Spleen (tissue), 11 donors: Measurements from ENCODE around the gene PHEX. TPM values are rescaled to one million over a fixed set of nuclear protein-coding genes. Genes with fewer than 3 reads are reported as not detected.
A peak's percentile ranks its signal among the peaks of the same experiment; 100 is the strongest.

Experiments
- DNase-seq: peaks from one replicate; pipeline ENCODE4 v3.0.0-alpha.2; 2020
- H3K27ac ChIP-seq, 8 donors: fragments of 200-600 bp; sonication (generic) in 7 of 8; 1 replicate in 4 of 8; 2 replicates in 4 of 8; pipeline versions ENCODE4 v1.5.0 to v1.8.0; 2016 to 2021; ENCODE audit warnings: inconsistent platforms in 4 of 8, mild to moderate bottlenecking in 4 of 8, moderate library complexity in 1 of 8
- H3K27me3 ChIP-seq, 7 donors: fragments of 200-600 bp; sonication (generic) in 6 of 7; replicated peaks in 1 of 7; 1 replicate in 4 of 7; 2 replicates in 3 of 7; pipeline versions ENCODE4 v1.5.0 to v1.8.0; 2016 to 2021; ENCODE audit warnings: inconsistent platforms in 3 of 7, mild to moderate bottlenecking in 1 of 7
- H3K36me3 ChIP-seq, 6 donors: fragments of 200-600 bp; sonication (generic) in 5 of 6; 1 replicate in 4 of 6; 2 replicates in 2 of 6; pipeline versions ENCODE4 v1.5.0 to v1.8.0; 2016 to 2021; ENCODE audit warnings: inconsistent platforms in 2 of 6
- H3K4me1 ChIP-seq, 6 donors: fragments of 200-600 bp; sonication (generic) in 5 of 6; 1 replicate in 3 of 6; 2 replicates in 3 of 6; pipeline versions ENCODE4 v1.5.0 to v1.8.0; 2016 to 2021; ENCODE audit warnings: inconsistent platforms in 3 of 6
- H3K4me3 ChIP-seq, 8 donors: fragments of 200-600 bp; sonication (generic) in 7 of 8; 1 replicate in 4 of 8; 2 replicates in 4 of 8; pipeline versions ENCODE4 v1.5.0 to v1.8.0; 2016 to 2021; ENCODE audit warnings: inconsistent platforms in 4 of 8, mild to moderate bottlenecking in 4 of 8, moderate library complexity in 2 of 8
- H3K9me3 ChIP-seq, 8 donors: fragments of 200-600 bp; sonication (generic) in 7 of 8; 1 replicate in 4 of 8; 2 replicates in 4 of 8; pipeline versions ENCODE4 v1.5.0 to v1.8.0; 2016 to 2021; ENCODE audit warnings: inconsistent platforms in 4 of 8
- POLR2A ChIP-seq, 3 donors: fragments of 450-650 bp; IDR thresholded peaks; one replicate each; pipeline ENCODE4 v1.5.1; 2017; ENCODE audit warnings: antibody characterized with exemption in 3 of 3, mild to moderate bottlenecking in 1 of 3
- POLR2AphosphoS5 ChIP-seq, 3 donors: sonication (generic); formaldehyde crosslinking; IDR thresholded peaks; one replicate each; pipeline ENCODE4 v1.5.1; 2017; ENCODE audit warnings: antibody characterized with exemption in 3 of 3
- WGBS, 5 donors: extraction: QIAGEN DNeasy Blood & Tissue Kit in 3 of 5; methylation state at CpG; one replicate each; pipeline versions ENCODE4 v1.1.5 to v1.1.7; 2013 to 2018; 5-methylcytosine and 5-hydroxymethylcytosine counted together
- intact Hi-C: fragments of 100-400 bp; cut with DNase I; formaldehyde crosslinking; loops from one replicate; pipeline ENCODE4 v1.15.0; 2023; ENCODE audit warnings: low total_unique reads
- polyA plus RNA-seq, 3 donors: library from polyadenylated mRNA; stranded (reverse); fragments of 200-250 nt; gene quantifications; one replicate each; pipeline ENCODE4 v1.2.1, GENCODE V29; 2013
- total RNA-seq, 7 donors: library from RNA; depleted of rRNA in 3 of 7; stranded (reverse); fragments of >200 nt in 3 of 7; fragmentation: NEBNext Ultra II Directional in 4 of 7; extraction: Animal tissue kit (Norgen Biotek cat#: 25700) in 4 of 7; gene quantifications; one replicate each; pipeline versions ENCODE4 v1.1.0 to v1.2.1, GENCODE V29; 2016 to 2021
- TF ChIP-seq, protein P1 (sequence below), 11 experiments: fragments of 200-600 bp in 7 of 11; fragments of 450-650 bp in 4 of 11; sonication (generic) in 4 of 11; IDR thresholded peaks in 8 of 11; conservative IDR thresholded peaks in 3 of 11; 1 replicate in 7 of 11; 2 replicates in 4 of 11; pipeline versions ENCODE4 v1.4.0 to v1.8.0; 2016 to 2021; ENCODE audit warnings: antibody characterized with exemption in 11 of 11, inconsistent platforms in 4 of 11, mild to moderate bottlenecking in 1 of 11
- donor health status: healthy with polysubstance abuse.
- donor health status: DM: no; HTN: no; CAD: no; lungs with moderate emphysema.
- donor health status: DM: no; HTN: no; CAD: no.
- donor health status: Bipolar disorder and iron deficiency.
- donor health status: healthy.
- donor health status: DM: no; HTN: no; CAD: no.
- donor health status: DM: yes; HTN: yes; CAD: no.

PHEX gene
- total and polyA plus RNA-seq, 10 donors = 0.13 to 1.5 (median 0.54) TPM

DNA sequence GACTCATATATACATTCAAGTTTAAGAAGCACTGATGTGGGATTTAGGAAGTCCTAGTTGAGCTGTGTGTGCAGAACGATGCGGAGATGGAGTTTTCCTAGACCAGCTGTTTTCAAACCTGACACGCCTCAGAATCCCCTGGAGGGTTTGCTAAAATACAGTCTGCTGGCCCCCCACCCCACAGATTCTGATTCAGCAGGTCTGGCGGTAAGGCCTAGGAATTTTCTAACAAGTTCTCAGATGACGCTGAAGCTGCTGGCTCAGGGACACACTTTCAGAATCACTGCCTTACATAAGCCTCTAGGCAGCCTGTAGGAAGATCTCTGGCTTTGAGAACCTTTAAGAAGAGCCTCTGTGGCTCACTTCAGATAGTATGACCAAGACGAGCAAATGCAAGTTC is 73.1 kb downstream of the PHEX start:
- Histone ChIP-seq H3K4me3 (no peak overlapping the region), H3K27ac (no peak overlapping the region), H3K9me3 (no peaks in the 10 kb centered on the region), H3K27me3 (peaks cover 0 to 5% (median 0%) of the 10 kb centered on the region in 7 donors), H3K4me1 (no peaks in the 10 kb centered on the region), H3K36me3 (no peaks in the 10 kb centered on the region)
- intact Hi-C loops = no loop called here
- 63 to 90% (median 89%) methylated on average over 4 to 6 of the region's 6 CpGs for WGBS, 5 donors
- TF ChIP-seq POLR2A (IDR thresholded peaks at IDR 0.05) (no peak), POLR2AphosphoS5 (IDR thresholded peaks at IDR 0.05) (no peak)
- TF ChIP-seq, protein P1, sequence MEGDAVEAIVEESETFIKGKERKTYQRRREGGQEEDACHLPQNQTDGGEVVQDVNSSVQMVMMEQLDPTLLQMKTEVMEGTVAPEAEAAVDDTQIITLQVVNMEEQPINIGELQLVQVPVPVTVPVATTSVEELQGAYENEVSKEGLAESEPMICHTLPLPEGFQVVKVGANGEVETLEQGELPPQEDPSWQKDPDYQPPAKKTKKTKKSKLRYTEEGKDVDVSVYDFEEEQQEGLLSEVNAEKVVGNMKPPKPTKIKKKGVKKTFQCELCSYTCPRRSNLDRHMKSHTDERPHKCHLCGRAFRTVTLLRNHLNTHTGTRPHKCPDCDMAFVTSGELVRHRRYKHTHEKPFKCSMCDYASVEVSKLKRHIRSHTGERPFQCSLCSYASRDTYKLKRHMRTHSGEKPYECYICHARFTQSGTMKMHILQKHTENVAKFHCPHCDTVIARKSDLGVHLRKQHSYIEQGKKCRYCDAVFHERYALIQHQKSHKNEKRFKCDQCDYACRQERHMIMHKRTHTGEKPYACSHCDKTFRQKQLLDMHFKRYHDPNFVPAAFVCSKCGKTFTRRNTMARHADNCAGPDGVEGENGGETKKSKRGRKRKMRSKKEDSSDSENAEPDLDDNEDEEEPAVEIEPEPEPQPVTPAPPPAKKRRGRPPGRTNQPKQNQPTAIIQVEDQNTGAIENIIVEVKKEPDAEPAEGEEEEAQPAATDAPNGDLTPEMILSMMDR (IDR thresholded peaks at IDR 0.05 in 8 of 11, conservative IDR thresholded peaks at IDR 0.05 in 3 of 11) = no peak
- no peak for DNase-seq

DNA sequence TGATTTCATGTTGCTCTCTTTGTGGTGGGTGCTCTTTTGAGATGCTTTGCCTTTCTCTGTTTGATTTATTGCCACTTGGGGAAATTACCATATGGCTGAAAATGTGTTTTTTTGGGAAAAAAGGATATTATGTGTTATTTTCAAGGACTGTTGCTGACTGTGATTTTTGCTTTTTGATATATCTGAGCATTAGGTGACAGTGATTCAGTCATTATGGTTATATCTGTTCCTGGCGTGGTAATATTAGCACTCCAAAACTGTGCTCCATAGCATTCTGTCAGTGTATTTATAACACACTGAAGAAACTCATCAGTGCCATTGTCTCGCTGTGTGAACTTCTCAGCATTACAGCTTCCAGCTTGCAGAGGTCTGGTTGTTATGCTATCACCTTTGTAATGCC is 73.8 kb downstream of the PHEX start:
- Histone ChIP-seq H3K36me3 (no peaks in the 10 kb centered on the region), H3K27ac (no peak overlapping the region), H3K4me1 (no peaks in the 10 kb centered on the region), H3K9me3 (no peaks in the 10 kb centered on the region), H3K27me3 (peaks cover 0 to 5% (median 0%) of the 10 kb centered on the region in 7 donors), H3K4me3 (no peak overlapping the region)
- 77 to 100% (median 88%) methylated on average over 2 of the region's 2 CpGs for WGBS, 5 donors
- intact Hi-C loops = no loop called here
- TF ChIP-seq POLR2AphosphoS5 (IDR thresholded peaks at IDR 0.05) (no peak), POLR2A (IDR thresholded peaks at IDR 0.05) (no peak)
- TF ChIP-seq, protein P1 (IDR thresholded peaks at IDR 0.05 in 8 of 11, conservative IDR thresholded peaks at IDR 0.05 in 3 of 11) = no peak
- DNase-seq = no peak

DNA sequence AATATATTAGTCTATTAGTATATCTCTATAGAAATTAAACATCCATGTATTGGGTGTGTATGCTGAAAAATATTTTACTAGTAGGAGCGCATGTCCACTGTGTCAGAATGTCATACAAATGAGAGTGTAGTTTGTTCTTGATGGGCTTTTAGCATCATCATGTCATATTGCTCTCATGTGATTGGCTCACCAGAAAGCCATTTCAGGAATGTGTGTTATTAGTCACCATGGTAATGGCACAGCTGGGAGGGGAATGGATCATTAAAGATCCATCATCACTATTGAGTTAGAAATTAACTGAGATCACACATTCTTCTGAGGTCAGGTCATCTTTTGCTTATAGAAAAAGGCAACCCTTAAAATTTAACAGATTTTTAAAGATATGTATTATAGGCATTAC is 77.3 kb downstream of the PHEX start:
- intact Hi-C loops = no loop called here
- WGBS, 5 donors = 72 to 91% (median 86%) methylated on average over 1 of the region's 1 CpG
- Histone ChIP-seq H3K4me3 (no peak overlapping the region), H3K27ac (no peak overlapping the region), H3K36me3 (no peaks in the 10 kb centered on the region), H3K4me1 (no peaks in the 10 kb centered on the region), H3K27me3 (peaks cover 0 to 5% (median 0%) of the 10 kb centered on the region in 7 donors), H3K9me3 (no peaks in the 10 kb centered on the region)
- DNase-seq = no peak
- no peak for TF ChIP-seq POLR2A (IDR thresholded peaks at IDR 0.05)
- no peak for TF ChIP-seq POLR2AphosphoS5 (IDR thresholded peaks at IDR 0.05)
- TF ChIP-seq, protein P1 (IDR thresholded peaks at IDR 0.05 in 8 of 11, conservative IDR thresholded peaks at IDR 0.05 in 3 of 11) = no peak

DNA sequence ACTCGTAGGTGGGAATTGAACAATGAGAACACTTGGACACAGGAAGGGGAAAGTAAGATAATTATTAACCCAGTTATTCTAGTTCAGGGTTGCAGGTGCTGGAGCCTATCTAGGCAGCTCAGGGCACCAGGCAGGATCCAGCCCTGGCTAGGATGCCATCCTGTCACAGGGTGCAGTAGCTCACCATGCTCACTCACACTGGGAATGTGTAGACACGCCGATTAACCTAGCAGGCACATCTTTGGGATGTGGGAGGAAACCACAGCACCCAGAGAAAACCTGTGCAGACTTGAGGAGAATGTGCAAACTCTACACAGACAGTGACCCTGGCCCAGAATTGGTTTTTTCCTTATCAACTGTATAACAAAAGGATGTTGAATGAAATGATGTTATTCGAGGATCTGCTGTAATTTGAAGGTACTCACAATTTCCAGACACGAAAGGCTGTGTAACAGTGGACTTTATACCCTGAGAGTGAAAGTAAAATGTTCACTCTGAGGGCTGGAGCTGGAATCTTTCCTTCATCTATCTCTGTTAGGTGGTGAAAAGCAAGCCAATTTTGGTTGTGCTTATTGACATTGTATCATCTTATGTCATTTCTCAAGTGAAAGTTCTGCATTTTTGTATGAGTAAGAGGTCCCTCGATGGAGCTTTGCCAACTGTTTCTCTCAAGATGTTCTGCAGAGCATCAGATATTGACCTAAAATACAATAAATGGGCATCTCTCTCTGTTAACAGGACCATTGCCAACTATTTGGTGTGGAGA is 78.8 kb downstream of the PHEX start:
- Histone ChIP-seq H3K27me3 (peaks cover 0 to 5% (median 0%) of the 10 kb centered on the region in 7 donors), H3K36me3 (no peaks in the 10 kb centered on the region), H3K4me1 (no peaks in the 10 kb centered on the region), H3K9me3 (no peaks in the 10 kb centered on the region), H3K4me3 (no peak overlapping the region), H3K27ac (peak overlapping the region in 3 of 8 donors; percentile 16 to 33 (median 18))
- intact Hi-C loops = no loop called here
- no peak for DNase-seq
- 56 to 75% (median 67%) methylated on average over 6 of the region's 6 CpGs for WGBS, 5 donors
- TF ChIP-seq, protein P1 (IDR thresholded peaks at IDR 0.05 in 8 of 11, conservative IDR thresholded peaks at IDR 0.05 in 3 of 11) = no peak
- TF ChIP-seq POLR2AphosphoS5 (IDR thresholded peaks at IDR 0.05) (peak in 1 of 3 donors; percentile 39), POLR2A (IDR thresholded peaks at IDR 0.05) (no peak)
